SK-N-SH (cell line): Measurements from ENCODE around the gene ATXN7L2.

Experiments used
- CTCF ChIP-seq: fragments of 200-600 bp; sonication (generic); IDR thresholded peaks from 2 replicates; pipeline ENCODE4 v1.6.1; 2017; ENCODE audit warnings: antibody characterized with exemption, mild to moderate bottlenecking, moderate library complexity
- EP300 ChIP-seq, 2 experiments: IDR thresholded peaks; 2 replicates each; pipeline versions ENCODE4 v1.4.0 to v1.6.1; 2012; ENCODE audit warnings: borderline replicate concordance in 1 of 2, low read depth in 1 of 2, low read length in 1 of 2
- PBX3 ChIP-seq: IDR thresholded peaks from 2 replicates; pipeline ENCODE4; 2012
- POLR2AphosphoS5 ChIP-seq: IDR thresholded peaks from 2 replicates; pipeline ENCODE4 v1.6.1; 2012; ENCODE audit warnings: low read depth, low read length
- SIN3A ChIP-seq: IDR thresholded peaks from 2 replicates; pipeline ENCODE4 v1.6.1; 2012; ENCODE audit warnings: low read depth, mild to moderate bottlenecking, low read length, moderate library complexity, borderline replicate concordance
- TAF1 ChIP-seq: IDR thresholded peaks from 2 replicates; pipeline ENCODE4 v1.6.1; 2012; ENCODE audit warnings: low read depth, mild to moderate bottlenecking, low read length, moderate library complexity, borderline replicate concordance
- TF ChIP-seq, protein P1 (sequence below): IDR thresholded peaks from 2 replicates; pipeline ENCODE4 v1.4.0; 2012; ENCODE audit warnings: low read depth, borderline replicate concordance

GRCh38 chr1:109530457-109531087 lies 46.9 kb downstream of the ATXN7L2 start:
- TF ChIP-seq POLR2AphosphoS5, result no peak
- peak in 1 of 2 experiments; percentile 15; a peak in 1 of 4 replicates for TF ChIP-seq EP300 (IDR thresholded peaks at IDR 0.05; ENCODE audit: borderline replicate concordance in 1 of 2, low read depth in 1 of 2, low read length in 1 of 2)
- TF ChIP-seq, protein P1, sequence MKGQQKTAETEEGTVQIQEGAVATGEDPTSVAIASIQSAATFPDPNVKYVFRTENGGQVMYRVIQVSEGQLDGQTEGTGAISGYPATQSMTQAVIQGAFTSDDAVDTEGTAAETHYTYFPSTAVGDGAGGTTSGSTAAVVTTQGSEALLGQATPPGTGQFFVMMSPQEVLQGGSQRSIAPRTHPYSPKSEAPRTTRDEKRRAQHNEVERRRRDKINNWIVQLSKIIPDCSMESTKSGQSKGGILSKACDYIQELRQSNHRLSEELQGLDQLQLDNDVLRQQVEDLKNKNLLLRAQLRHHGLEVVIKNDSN, result no peak
- no peak for TF ChIP-seq CTCF
- TF ChIP-seq PBX3, result no peak
- TF ChIP-seq TAF1, result no peak
- TF ChIP-seq SIN3A, result no peak
